Stimulated activated CD8-positive, alpha-beta memory T cell treated with anti-CD3 and anti-CD28 coated beads, Interleukin-7, amount 100 ng/mL, for 1 hour (primary cell): ENCODE data around the gene ART3.
"Not testable (repeated sequence)": the region's sequence is repeated elsewhere in the genome, so short reads cannot be mapped to it uniquely, and the experiment has no call there.

ENCODE experiments used
- DNase-seq, 2 donors: peaks; one replicate each; pipeline ENCODE4 v3.0.0-alpha.2; 2020; ENCODE audit warnings: low read depth in 2 of 2

ART3 gene

GRCh38 chr4:76074468-76074867 is at the start of gene ART3:
ART3 (plus strand) TSS chr4:76074709; CDS start chr4:76075890, 1,181 bp downstream.
- DNase-seq = no peak

- DNase-seq = no peak
These were observed 46.2 kb upstream of the ART3 start for GRCh38 chr4:76028350-76028765.

- no peak for DNase-seq
These were observed 45.2 kb upstream of the ART3 start for GRCh38 chr4:76029300-76029699.

- no peak for DNase-seq
These were observed 39.4 kb upstream of the ART3 start for GRCh38 chr4:76035141-76035540.

GRCh38 chr4:76035799-76036380 is 38.6 kb upstream of the ART3 start, which contains the start of gene CXCL11:
CXCL11 (minus strand) TSS chr4:76036070; CDS start chr4:76035987, 83 bp downstream.
- DNase-seq = no peak

- DNase-seq = no peak
These were observed 37.7 kb upstream of the ART3 start for GRCh38 chr4:76036855-76037254.

GRCh38 chr4:76042241-76042998 is 32.1 kb upstream of the ART3 start:
- DNase-seq = not testable (repeated sequence)

GRCh38 chr4:76043306-76043705 is 31.2 kb upstream of the ART3 start:
- not testable (repeated sequence) for DNase-seq

- DNase-seq = not testable (repeated sequence)
These were observed 29.8 kb upstream of the ART3 start for GRCh38 chr4:76044686-76045085.

- not testable (repeated sequence) for DNase-seq
These were observed 24.6 kb upstream of the ART3 start for GRCh38 chr4:76049860-76050416.

GRCh38 chr4:76050560-76051050 is 23.9 kb upstream of the ART3 start:
- not testable (repeated sequence) for DNase-seq

GRCh38 chr4:76053730-76054129 is 20.8 kb upstream of the ART3 start:
- DNase-seq = no peak

- no peak for DNase-seq
These were observed 19.5 kb upstream of the ART3 start for GRCh38 chr4:76055016-76055415.

- DNase-seq = no peak
These were observed 19.1 kb upstream of the ART3 start for GRCh38 chr4:76055421-76055820.

GRCh38 chr4:76058302-76058701 is 16.2 kb upstream of the ART3 start:
- DNase-seq = no peak

- DNase-seq = no peak
These were observed 15.6 kb upstream of the ART3 start for GRCh38 chr4:76058888-76059426.

GRCh38 chr4:76059750-76060149 is 14.8 kb upstream of the ART3 start:
- no peak for DNase-seq

- DNase-seq = no peak
These were observed 14.0 kb upstream of the ART3 start for GRCh38 chr4:76060506-76060905.

- no peak for DNase-seq
These were observed 13.1 kb upstream of the ART3 start for GRCh38 chr4:76061421-76061820.

- no peak for DNase-seq
These were observed 12.5 kb upstream of the ART3 start for GRCh38 chr4:76061982-76062381.

GRCh38 chr4:76066546-76066945 is 8.0 kb upstream of the ART3 start:
- DNase-seq = no peak

- peak in 1 of 2 donors; percentile 40 for DNase-seq
These were observed 6.7 kb upstream of the ART3 start for GRCh38 chr4:76067652-76068286.
